ENCODE results near the gene ADARB1. TPM values are rescaled to one million over a fixed set of nuclear protein-coding genes. Genes with fewer than 3 reads are reported as not detected.

ADARB1 gene
- total RNA-seq, 1 donor from 2014 or later: 25.8 TPM

DNA sequence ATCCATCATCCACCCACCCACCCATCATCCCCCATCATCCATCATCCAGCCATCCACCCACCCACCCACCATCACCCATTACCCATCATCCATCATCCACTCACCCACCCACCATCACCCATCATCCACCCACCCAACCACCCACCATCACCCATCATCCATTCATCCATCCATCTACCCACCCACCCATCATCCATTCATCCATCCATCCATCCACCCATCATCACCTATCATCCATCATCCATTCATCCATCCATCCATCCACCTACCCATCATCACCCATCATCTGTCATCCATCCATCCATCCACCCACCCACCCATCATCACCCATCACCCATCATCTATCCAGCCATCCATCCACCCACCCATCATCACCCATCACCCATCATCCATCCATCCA is 81.5 kb downstream of the ADARB1 start:
- H3K4me1 Mint-ChIP-seq (ENCODE audit: low read depth, unreplicated experiment): peaks cover 45% of the 10 kb centered on the region
- FAIRE-seq: peak; percentile 92

DNA sequence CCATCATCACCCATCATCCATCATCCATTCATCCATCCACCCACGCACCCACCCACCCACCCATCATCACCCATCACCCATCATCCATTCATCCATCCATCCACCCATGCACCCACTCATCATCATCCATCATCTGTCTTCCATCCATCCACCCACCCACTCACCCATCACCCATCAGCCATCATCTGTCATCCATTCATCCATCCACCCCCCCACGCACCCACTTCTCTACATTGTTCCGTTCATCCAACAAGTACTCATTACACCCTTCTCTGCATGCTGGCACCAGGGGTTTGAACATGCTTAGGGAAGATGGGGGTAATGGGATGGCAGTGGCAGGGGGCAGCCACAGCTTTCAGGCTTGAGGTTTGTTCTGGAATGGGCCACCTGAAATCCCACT is 82.1 kb downstream of the ADARB1 start:
- FAIRE-seq: no peak
- no peak for TF ChIP-seq EZH2 (IDR thresholded peaks at IDR 0.05; ENCODE audit: insufficient read depth, low read length)
- TF ChIP-seq, protein P1, sequence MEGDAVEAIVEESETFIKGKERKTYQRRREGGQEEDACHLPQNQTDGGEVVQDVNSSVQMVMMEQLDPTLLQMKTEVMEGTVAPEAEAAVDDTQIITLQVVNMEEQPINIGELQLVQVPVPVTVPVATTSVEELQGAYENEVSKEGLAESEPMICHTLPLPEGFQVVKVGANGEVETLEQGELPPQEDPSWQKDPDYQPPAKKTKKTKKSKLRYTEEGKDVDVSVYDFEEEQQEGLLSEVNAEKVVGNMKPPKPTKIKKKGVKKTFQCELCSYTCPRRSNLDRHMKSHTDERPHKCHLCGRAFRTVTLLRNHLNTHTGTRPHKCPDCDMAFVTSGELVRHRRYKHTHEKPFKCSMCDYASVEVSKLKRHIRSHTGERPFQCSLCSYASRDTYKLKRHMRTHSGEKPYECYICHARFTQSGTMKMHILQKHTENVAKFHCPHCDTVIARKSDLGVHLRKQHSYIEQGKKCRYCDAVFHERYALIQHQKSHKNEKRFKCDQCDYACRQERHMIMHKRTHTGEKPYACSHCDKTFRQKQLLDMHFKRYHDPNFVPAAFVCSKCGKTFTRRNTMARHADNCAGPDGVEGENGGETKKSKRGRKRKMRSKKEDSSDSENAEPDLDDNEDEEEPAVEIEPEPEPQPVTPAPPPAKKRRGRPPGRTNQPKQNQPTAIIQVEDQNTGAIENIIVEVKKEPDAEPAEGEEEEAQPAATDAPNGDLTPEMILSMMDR (IDR thresholded peaks at IDR 0.05; ENCODE audit: insufficient read depth, low read depth, low read length): no peak
- H3K27me3 Mint-ChIP-seq (ENCODE audit: low read depth, unreplicated experiment): no peaks in the 10 kb centered on the region

More for the DNA sequence above, 81.5 kb downstream of the ADARB1 start:
- DNase-seq (ENCODE audit: low read depth): no peak
- no peak overlapping the region for H3K27ac Mint-ChIP-seq (ENCODE audit: unreplicated experiment)
- H3K4me3 Mint-ChIP-seq (ENCODE audit: unreplicated experiment): no peak overlapping the region
- H3K9me3 Mint-ChIP-seq (ENCODE audit: unreplicated experiment): no peaks in the 10 kb centered on the region
- TF ChIP-seq, protein P1 (IDR thresholded peaks at IDR 0.05; ENCODE audit: insufficient read depth, low read depth, low read length): no peak
- TF ChIP-seq EZH2 (IDR thresholded peaks at IDR 0.05; ENCODE audit: insufficient read depth, low read length): no peak
- H3K9me3 ChIP-seq (ENCODE audit: insufficient read depth, low read depth, low read length): no peaks in the 10 kb centered on the region
- H3K27me3 Mint-ChIP-seq (ENCODE audit: low read depth, unreplicated experiment): no peaks in the 10 kb centered on the region
- no peaks in the 10 kb centered on the region for H3K36me3 ChIP-seq (ENCODE audit: insufficient read depth, low read length)
- H3K9ac ChIP-seq (ENCODE audit: low read length): no peak overlapping the region
- H3K4me3 ChIP-seq (ENCODE audit: insufficient read depth, low read depth, low read length): no peak overlapping the region
- no peak overlapping the region for H3K27ac ChIP-seq (ENCODE audit: low read depth, low read length)
- H3K36me3 Mint-ChIP-seq (ENCODE audit: low read depth, unreplicated experiment): peaks cover 2% of the 10 kb centered on the region
- H3K27me3 ChIP-seq (ENCODE audit: insufficient read depth, low read length): no peaks in the 10 kb centered on the region
- H2AFZ ChIP-seq (ENCODE audit: low read depth, low read length): no peak overlapping the region
- peaks cover 35% of the 10 kb centered on the region for H3K4me1 ChIP-seq (ENCODE audit: insufficient read depth, low read length)
- H4K20me1 ChIP-seq (ENCODE audit: insufficient read depth, low read length): no peaks in the 10 kb centered on the region
- H3K4me2 ChIP-seq (ENCODE audit: low read length): no peak overlapping the region
- H3K79me2 ChIP-seq (ENCODE audit: insufficient read depth, low read length): no peaks in the 10 kb centered on the region

DNA sequence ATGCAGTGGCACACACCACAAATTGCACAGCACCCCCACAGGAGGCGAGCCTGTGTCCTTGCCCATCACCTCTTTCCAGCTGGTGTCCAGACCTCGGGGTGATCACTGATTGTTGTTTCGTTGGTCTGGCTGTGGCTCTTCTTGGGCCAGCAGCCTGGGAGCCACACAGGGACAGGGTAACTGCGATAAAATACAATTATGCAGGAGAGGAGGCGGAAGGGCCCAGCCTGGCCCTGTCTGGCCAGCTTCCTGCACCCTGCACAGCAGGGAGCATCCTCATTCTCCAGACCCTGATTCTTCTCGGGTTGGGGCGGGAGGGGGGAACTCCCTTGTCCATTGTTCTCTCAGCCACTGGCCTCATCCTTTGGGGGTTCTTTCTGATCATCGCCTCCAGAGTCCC is 83.6 kb downstream of the ADARB1 start:
- H3K36me3 Mint-ChIP-seq (ENCODE audit: low read depth, unreplicated experiment): peaks cover 6% of the 10 kb centered on the region
- TF ChIP-seq, protein P1 (IDR thresholded peaks at IDR 0.05; ENCODE audit: insufficient read depth, low read depth, low read length): no peak
- no peak for TF ChIP-seq EZH2 (IDR thresholded peaks at IDR 0.05; ENCODE audit: insufficient read depth, low read length)
- FAIRE-seq: no peak
- H3K27ac Mint-ChIP-seq (ENCODE audit: unreplicated experiment): no peak overlapping the region
- H3K4me2 ChIP-seq (ENCODE audit: low read length): no peak overlapping the region
- H3K4me3 ChIP-seq (ENCODE audit: insufficient read depth, low read depth, low read length): no peak overlapping the region
- DNase-seq (ENCODE audit: low read depth): no peak
- H2AFZ ChIP-seq (ENCODE audit: low read depth, low read length): no peak overlapping the region
- no peak overlapping the region for H3K9ac ChIP-seq (ENCODE audit: low read length)
- H3K4me3 Mint-ChIP-seq (ENCODE audit: unreplicated experiment): no peak overlapping the region
- H3K4me1 ChIP-seq (ENCODE audit: insufficient read depth, low read length): peaks cover 22% of the 10 kb centered on the region
- H3K9me3 Mint-ChIP-seq (ENCODE audit: unreplicated experiment): no peaks in the 10 kb centered on the region
- no peaks in the 10 kb centered on the region for H3K36me3 ChIP-seq (ENCODE audit: insufficient read depth, low read length)
- no peaks in the 10 kb centered on the region for H3K27me3 ChIP-seq (ENCODE audit: insufficient read depth, low read length)
- H4K20me1 ChIP-seq (ENCODE audit: insufficient read depth, low read length): no peaks in the 10 kb centered on the region
- H3K27ac ChIP-seq (ENCODE audit: low read depth, low read length): no peak overlapping the region
- no peaks in the 10 kb centered on the region for H3K79me2 ChIP-seq (ENCODE audit: insufficient read depth, low read length)
- H3K4me1 Mint-ChIP-seq (ENCODE audit: low read depth, unreplicated experiment): peaks cover 29% of the 10 kb centered on the region
- peaks cover 2% of the 10 kb centered on the region for H3K9me3 ChIP-seq (ENCODE audit: insufficient read depth, low read depth, low read length)
- H3K27me3 Mint-ChIP-seq (ENCODE audit: low read depth, unreplicated experiment): no peaks in the 10 kb centered on the region

More for the DNA sequence above, 82.1 kb downstream of the ADARB1 start:
- no peak overlapping the region for H3K27ac Mint-ChIP-seq (ENCODE audit: unreplicated experiment)
- no peak for DNase-seq (ENCODE audit: low read depth)
- peaks cover 2% of the 10 kb centered on the region for H3K36me3 Mint-ChIP-seq (ENCODE audit: low read depth, unreplicated experiment)
- no peaks in the 10 kb centered on the region for H3K79me2 ChIP-seq (ENCODE audit: insufficient read depth, low read length)
- no peak overlapping the region for H3K4me2 ChIP-seq (ENCODE audit: low read length)
- H3K4me3 Mint-ChIP-seq (ENCODE audit: unreplicated experiment): no peak overlapping the region
- peaks cover 34% of the 10 kb centered on the region for H3K4me1 ChIP-seq (ENCODE audit: insufficient read depth, low read length)
- no peak overlapping the region for H3K4me3 ChIP-seq (ENCODE audit: insufficient read depth, low read depth, low read length)
- no peaks in the 10 kb centered on the region for H3K9me3 Mint-ChIP-seq (ENCODE audit: unreplicated experiment)
- H3K4me1 Mint-ChIP-seq (ENCODE audit: low read depth, unreplicated experiment): peaks cover 41% of the 10 kb centered on the region
- no peak overlapping the region for H3K9ac ChIP-seq (ENCODE audit: low read length)
- no peaks in the 10 kb centered on the region for H3K36me3 ChIP-seq (ENCODE audit: insufficient read depth, low read length)
- no peaks in the 10 kb centered on the region for H3K27me3 ChIP-seq (ENCODE audit: insufficient read depth, low read length)
- no peak overlapping the region for H3K27ac ChIP-seq (ENCODE audit: low read depth, low read length)
- H3K9me3 ChIP-seq (ENCODE audit: insufficient read depth, low read depth, low read length): no peaks in the 10 kb centered on the region
- H4K20me1 ChIP-seq (ENCODE audit: insufficient read depth, low read length): no peaks in the 10 kb centered on the region
- H2AFZ ChIP-seq (ENCODE audit: low read depth, low read length): no peak overlapping the region

All from astrocyte (in vitro differentiated cells and primary cell).